Suprapubic skin (tissue), 4 donors: ENCODE data around the gene XYLT1. TPM values are rescaled to one million over a fixed set of nuclear protein-coding genes. Genes with fewer than 3 reads are reported as not detected.

Experiments
- DNase-seq, 2 donors: peaks; one replicate each; pipeline ENCODE4 v3.0.0-alpha.2; 2019; ENCODE audit warnings: low spot score in 2 of 2
- H3K27ac ChIP-seq: fragments of 200-600 bp; sonication (generic); one replicate; pipeline ENCODE4 v1.5.1; 2019
- H3K27me3 ChIP-seq: fragments of 200-600 bp; sonication (generic); one replicate; pipeline ENCODE4 v1.5.1; 2019
- H3K36me3 ChIP-seq: fragments of 200-600 bp; sonication (generic); one replicate; pipeline ENCODE4 v1.5.1; 2019
- H3K4me1 ChIP-seq: fragments of 200-600 bp; sonication (generic); one replicate; pipeline ENCODE4 v1.5.1; 2019
- H3K4me3 ChIP-seq: fragments of 200-600 bp; sonication (generic); one replicate; pipeline ENCODE4 v1.5.1; 2019; ENCODE audit warnings: mild to moderate bottlenecking
- H3K9me3 ChIP-seq: fragments of 200-600 bp; sonication (generic); one replicate; pipeline ENCODE4 v1.5.1; 2019
- EP300 ChIP-seq: sonication (generic); formaldehyde crosslinking; IDR thresholded peaks from one replicate; pipeline ENCODE4 v1.6.1; 2017; ENCODE audit warnings: antibody characterized with exemption
- POLR2A ChIP-seq, 2 donors: fragments of 450-650 bp; IDR thresholded peaks; one replicate each; pipeline ENCODE4 v1.6.1; 2017; ENCODE audit warnings: antibody characterized with exemption in 2 of 2, mild to moderate bottlenecking in 2 of 2, moderate library complexity in 2 of 2
- POLR2AphosphoS5 ChIP-seq, 3 donors: sonication (generic); formaldehyde crosslinking; IDR thresholded peaks; one replicate each; pipeline ENCODE4 v1.6.1; 2017; ENCODE audit warnings: antibody characterized with exemption in 3 of 3
- WGBS: methylation state at CpG from one replicate; pipeline ENCODE4 v1.1.5; 2018; 5-methylcytosine and 5-hydroxymethylcytosine counted together
- total RNA-seq, 4 donors: library from RNA; depleted of rRNA; stranded (reverse); fragments of >200 nt; gene quantifications; one replicate each; pipeline ENCODE4 v1.1.0, GENCODE V29; 2016
- TF ChIP-seq, protein P1 (sequence below), 2 donors: fragments of 200-600 bp in 1 of 2; fragments of 450-650 bp in 1 of 2; sonication (generic) in 1 of 2; IDR thresholded peaks; one replicate each; pipeline ENCODE4 v1.5.1; 2016 to 2019; ENCODE audit warnings: antibody characterized with exemption in 2 of 2, mild to moderate bottlenecking in 1 of 2, moderate library complexity in 1 of 2

Gene XYLT1
- total RNA-seq, 4 donors from 2014 or later: 23.5 to 30.6 (median 25.7) TPM

DNA sequence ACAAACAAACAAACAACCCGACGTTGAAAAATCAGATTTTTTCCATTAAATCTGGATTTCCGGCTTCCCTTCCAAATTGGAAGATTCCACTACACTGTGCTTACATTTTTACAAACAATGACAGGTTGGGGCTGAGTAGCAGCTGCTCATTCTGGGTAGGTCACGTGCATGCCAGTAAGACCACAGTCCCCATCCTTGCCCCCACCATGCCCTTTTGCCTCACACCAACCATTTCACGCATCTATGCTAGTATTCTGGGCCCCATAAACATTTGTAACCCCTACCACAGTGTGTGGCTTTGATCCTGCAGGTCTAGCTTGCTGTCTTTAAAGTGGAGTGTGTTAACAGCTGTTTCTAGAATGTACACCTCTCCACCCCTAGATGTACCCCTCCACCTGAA lies 366.1 kb downstream of the XYLT1 start:
- DNase-seq: no peak
- Histone ChIP-seq H3K4me3 (no peak overlapping the region), H3K36me3 (peaks cover 6% of the 10 kb centered on the region), H3K27me3 (no peaks in the 10 kb centered on the region), H3K4me1 (no peaks in the 10 kb centered on the region), H3K27ac (no peak overlapping the region), H3K9me3 (no peaks in the 10 kb centered on the region)
- no peak for TF ChIP-seq POLR2AphosphoS5 (IDR thresholded peaks at IDR 0.05)
- TF ChIP-seq, protein P1, sequence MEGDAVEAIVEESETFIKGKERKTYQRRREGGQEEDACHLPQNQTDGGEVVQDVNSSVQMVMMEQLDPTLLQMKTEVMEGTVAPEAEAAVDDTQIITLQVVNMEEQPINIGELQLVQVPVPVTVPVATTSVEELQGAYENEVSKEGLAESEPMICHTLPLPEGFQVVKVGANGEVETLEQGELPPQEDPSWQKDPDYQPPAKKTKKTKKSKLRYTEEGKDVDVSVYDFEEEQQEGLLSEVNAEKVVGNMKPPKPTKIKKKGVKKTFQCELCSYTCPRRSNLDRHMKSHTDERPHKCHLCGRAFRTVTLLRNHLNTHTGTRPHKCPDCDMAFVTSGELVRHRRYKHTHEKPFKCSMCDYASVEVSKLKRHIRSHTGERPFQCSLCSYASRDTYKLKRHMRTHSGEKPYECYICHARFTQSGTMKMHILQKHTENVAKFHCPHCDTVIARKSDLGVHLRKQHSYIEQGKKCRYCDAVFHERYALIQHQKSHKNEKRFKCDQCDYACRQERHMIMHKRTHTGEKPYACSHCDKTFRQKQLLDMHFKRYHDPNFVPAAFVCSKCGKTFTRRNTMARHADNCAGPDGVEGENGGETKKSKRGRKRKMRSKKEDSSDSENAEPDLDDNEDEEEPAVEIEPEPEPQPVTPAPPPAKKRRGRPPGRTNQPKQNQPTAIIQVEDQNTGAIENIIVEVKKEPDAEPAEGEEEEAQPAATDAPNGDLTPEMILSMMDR (IDR thresholded peaks at IDR 0.05): no peak
- no peak for TF ChIP-seq POLR2A (IDR thresholded peaks at IDR 0.05)
- no peak for TF ChIP-seq EP300
- WGBS: 81% methylated on average over 5 of the region's 5 CpGs

DNA sequence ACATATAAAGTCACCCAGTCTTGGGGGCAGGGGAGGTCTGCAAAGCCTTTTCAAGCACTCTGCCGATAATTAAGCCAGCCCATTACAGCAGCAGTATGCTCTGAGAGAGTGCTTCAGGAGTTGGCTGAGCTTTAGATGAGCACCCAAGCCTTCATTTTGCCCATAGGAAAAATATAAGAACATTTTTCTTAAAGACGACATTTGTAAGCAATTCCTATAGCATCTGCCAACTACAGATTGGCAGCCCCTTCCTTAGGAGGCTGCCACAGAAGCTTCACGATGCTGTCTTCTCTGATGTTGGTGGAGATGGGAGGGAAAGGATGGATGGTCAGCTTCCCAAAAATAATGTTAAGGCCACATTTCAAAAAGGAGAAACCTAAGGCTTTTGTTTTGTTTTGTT lies 367.5 kb downstream of the XYLT1 start:
- 90% methylated on average over 3 of the region's 3 CpGs for WGBS
- no peak for DNase-seq
- TF ChIP-seq POLR2AphosphoS5 (IDR thresholded peaks at IDR 0.05) (no peak), POLR2A (IDR thresholded peaks at IDR 0.05) (no peak), EP300 (no peak)
- TF ChIP-seq, protein P1 (IDR thresholded peaks at IDR 0.05): no peak
- Histone ChIP-seq H3K4me3 (no peak overlapping the region), H3K27ac (no peak overlapping the region), H3K4me1 (no peaks in the 10 kb centered on the region), H3K9me3 (no peaks in the 10 kb centered on the region), H3K27me3 (no peaks in the 10 kb centered on the region), H3K36me3 (no peaks in the 10 kb centered on the region)

GRCh38 chr16:17101646-17102045 lies 369.1 kb downstream of the XYLT1 start:
- Histone ChIP-seq H3K27me3 (no peaks in the 10 kb centered on the region), H3K27ac (no peak overlapping the region), H3K4me1 (no peaks in the 10 kb centered on the region), H3K9me3 (no peaks in the 10 kb centered on the region), H3K4me3 (no peak overlapping the region), H3K36me3 (no peaks in the 10 kb centered on the region)
- TF ChIP-seq, protein P1 (IDR thresholded peaks at IDR 0.05): no peak
- no peak for TF ChIP-seq POLR2A (IDR thresholded peaks at IDR 0.05)
- TF ChIP-seq POLR2AphosphoS5 (IDR thresholded peaks at IDR 0.05): no peak
- no peak for TF ChIP-seq EP300
- no peak for DNase-seq
- WGBS: 80% methylated on average over 2 of the region's 2 CpGs

DNA sequence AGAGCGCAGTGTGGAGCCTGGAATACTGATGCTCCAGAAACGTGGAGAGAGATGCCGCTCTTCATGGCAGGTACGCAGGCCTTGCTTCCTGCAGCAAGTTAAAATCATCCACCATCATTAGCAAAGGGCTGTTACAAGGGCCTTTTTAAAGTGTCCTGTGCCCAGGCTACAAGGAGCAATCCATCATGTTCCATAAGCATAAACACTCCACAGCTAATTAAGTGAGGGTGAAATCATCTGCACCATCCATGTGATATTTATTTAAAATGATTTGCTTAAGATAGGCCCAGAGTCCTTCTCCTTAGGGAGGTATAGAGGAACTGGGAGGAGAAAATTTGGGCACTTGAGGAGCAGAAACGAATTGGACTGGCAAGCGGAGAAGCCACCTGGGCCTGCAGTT lies 372.1 kb downstream of the XYLT1 start:
- no peak for DNase-seq
- no peaks in the 10 kb centered on the region for H3K27me3 ChIP-seq
- no peaks in the 10 kb centered on the region for H3K36me3 ChIP-seq
- H3K4me1 ChIP-seq: no peaks in the 10 kb centered on the region
- no peaks in the 10 kb centered on the region for H3K9me3 ChIP-seq
- no peak overlapping the region for H3K4me3 ChIP-seq
- no peak overlapping the region for H3K27ac ChIP-seq
- WGBS: 94% methylated on average over 6 of the region's 6 CpGs
- TF ChIP-seq POLR2A (IDR thresholded peaks at IDR 0.05) (no peak), POLR2AphosphoS5 (IDR thresholded peaks at IDR 0.05) (no peak), EP300 (no peak)
- TF ChIP-seq, protein P1 (IDR thresholded peaks at IDR 0.05): no peak

GRCh38 chr16:17084130-17084529 lies 386.6 kb downstream of the XYLT1 start:
- no peak overlapping the region for H3K27ac ChIP-seq
- no peaks in the 10 kb centered on the region for H3K27me3 ChIP-seq
- TF ChIP-seq, protein P1 (IDR thresholded peaks at IDR 0.05): no peak
- TF ChIP-seq POLR2A (IDR thresholded peaks at IDR 0.05) (no peak), EP300 (no peak)
- no peak for DNase-seq
- WGBS: 59% methylated on average over 2 of the region's 2 CpGs
- H3K9me3 ChIP-seq: no peaks in the 10 kb centered on the region
- no peaks in the 10 kb centered on the region for H3K36me3 ChIP-seq
- no peak overlapping the region for H3K4me3 ChIP-seq
- H3K4me1 ChIP-seq: no peaks in the 10 kb centered on the region
